ENCODE data around the gene TRAPPC2B.

GRCh38 chr19:57327993-57328392 lies 35.4 kb upstream of the TRAPPC2B start:
- TF ChIP-seq CTCF (IDR thresholded peaks at IDR 0.05 in 2 of 3, conservative IDR thresholded peaks at IDR 0.05 in 1 of 3; ENCODE audit: borderline replicate concordance in 1 of 3, insufficient read depth in 1 of 3, low read depth in 2 of 3, low read length in 2 of 3) = no peak
- TF ChIP-seq TCF7L2 (IDR thresholded peaks at IDR 0.05; ENCODE audit: borderline replicate concordance, extremely low read depth, insufficient read depth, insufficient read length) = no peak
- no peak for TF ChIP-seq ELF1 (IDR thresholded peaks at IDR 0.05; ENCODE audit: borderline replicate concordance, low read depth)
- no peak for TF ChIP-seq ATF3 (IDR thresholded peaks at IDR 0.05)
- TF ChIP-seq EZH2 (IDR thresholded peaks at IDR 0.05) = no peak
- no peak for TF ChIP-seq YY1 (IDR thresholded peaks at IDR 0.05; ENCODE audit: extremely low read depth, insufficient replicate concordance, low read depth, low read length)
- TF ChIP-seq REST (IDR thresholded peaks at IDR 0.05; ENCODE audit: low read depth) = no peak

Measured in HCT116 (cell line).